Lung (tissue), 12 donors: ENCODE data around the gene MATK. TPM values are rescaled to one million over a fixed set of nuclear protein-coding genes. Genes with fewer than 3 reads are reported as not detected.

Experiments
- ATAC-seq: fragments of 200-7000 bp; cut with Tn5 transposase; one replicate; pipeline ENCODE4 v1.9.1; 2020; ENCODE audit warnings: moderate number of reproducible peaks; ENCODE audit not compliant: insufficient read depth, low FRiP score
- DNase-seq, 3 donors: peaks; one replicate each; pipeline ENCODE4 v3.0.0-alpha.2; 2013 to 2017
- H3K27ac ChIP-seq, 2 donors: one replicate each; pipeline ENCODE4 v1.5.1; 2013; ENCODE audit warnings: mild to moderate bottlenecking in 2 of 2, moderate library complexity in 2 of 2, control low read depth in 1 of 2, inconsistent platforms in 1 of 2, low read depth in 1 of 2, low read length in 1 of 2
- H3K27me3 ChIP-seq, 3 donors: one replicate each; pipeline ENCODE4 v1.5.1; 2013; ENCODE audit warnings: low read length in 2 of 3; ENCODE audit not compliant: control insufficient read depth in 3 of 3, insufficient read depth in 3 of 3
- H3K36me3 ChIP-seq, 4 donors: one replicate each; pipeline ENCODE4 v1.5.1; 2013; ENCODE audit warnings: low read length in 4 of 4, mild to moderate bottlenecking in 1 of 4, moderate library complexity in 1 of 4; ENCODE audit not compliant: control insufficient read depth in 4 of 4, insufficient read depth in 4 of 4
- H3K4me1 ChIP-seq, 5 donors: one replicate each; pipeline ENCODE4 v1.5.1; 2013; ENCODE audit warnings: low read length in 5 of 5, mild to moderate bottlenecking in 2 of 5, moderate library complexity in 1 of 5; ENCODE audit not compliant: control insufficient read depth in 5 of 5, insufficient read depth in 5 of 5
- H3K4me3 ChIP-seq: one replicate; pipeline ENCODE4 v1.5.1; 2013; ENCODE audit warnings: mild to moderate bottlenecking, control low read depth, moderate library complexity
- H3K9ac ChIP-seq, 2 donors: one replicate each; pipeline ENCODE4 v1.5.1; 2013; ENCODE audit warnings: low read length in 2 of 2, control low read depth in 1 of 2; ENCODE audit not compliant: insufficient read depth in 1 of 2
- H3K9me3 ChIP-seq, 4 donors: one replicate each; pipeline ENCODE4 v1.5.1; 2013; ENCODE audit warnings: low read length in 3 of 4, mild to moderate bottlenecking in 1 of 4, moderate library complexity in 1 of 4; ENCODE audit not compliant: control insufficient read depth in 4 of 4, insufficient read depth in 3 of 4
- CTCF ChIP-seq: IDR thresholded peaks from 2 replicates; pipeline ENCODE4 v1.5.1; 2012; ENCODE audit warnings: mild to moderate bottlenecking; ENCODE audit errors: control extremely low read depth, extremely low read depth
- whole genome bisulfite sequencing, 2 donors: extraction: QIAGEN DNeasy Blood & Tissue Kit; methylation state at CpG; one replicate each; pipeline ENCODE4 v1.1.7; 2013; 5-methylcytosine and 5-hydroxymethylcytosine counted together
- polyA plus RNA-seq, 2 donors: library from polyadenylated mRNA; stranded (reverse); fragments of 200-250 nt; gene quantifications; one replicate each; pipeline ENCODE4 v1.2.1, GENCODE V29; 2013
- total RNA-seq, 2 donors: library from RNA; depleted of rRNA in 1 of 2; stranded (reverse); fragments of >200 nt in 1 of 2; gene quantifications; one replicate each; pipeline ENCODE4 v1.2.1, GENCODE V29; 2014 to 2021
- donor health status: control.
- donor health status: control.
- donor health status: Bipolar disorder and iron deficiency.
- donor health status: healthy.
- donor health status: DM: yes; HTN: yes; CAD: no.

Gene MATK
- total and polyA plus RNA-seq, 4 donors: 3.8 to 20.0 (median 6.3) TPM

- ATAC-seq: no peak
- H3K4me1 ChIP-seq: no peaks in the 10 kb centered on the region
- no peak for TF ChIP-seq CTCF
- H3K36me3 ChIP-seq: peaks cover 0 to 1% (median 0%) of the 10 kb centered on the region in 4 donors
- H3K4me3 ChIP-seq: no peak overlapping the region
- H3K9me3 ChIP-seq: peaks cover 0 to 3% (median 0%) of the 10 kb centered on the region in 4 donors
- DNase-seq: no peak
- 90 to 94% methylated on average over 31 to 32 of the region's 32 CpGs for WGBS, 2 donors
- H3K27me3 ChIP-seq: no peaks in the 10 kb centered on the region
- no peak overlapping the region for H3K9ac ChIP-seq
- no peak overlapping the region for H3K27ac ChIP-seq
These were observed 47.5 kb downstream of the MATK start for GRCh38 chr19:3738477-3739220.

- ATAC-seq (no peak), DNase-seq (no peak)
- no peaks in the 10 kb centered on the region for H3K4me1 ChIP-seq
- no peaks in the 10 kb centered on the region for H3K27me3 ChIP-seq
- H3K9ac ChIP-seq: no peak overlapping the region
- no peak overlapping the region for H3K27ac ChIP-seq
- H3K9me3 ChIP-seq: peaks cover 0 to 3% (median 0%) of the 10 kb centered on the region in 4 donors
- TF ChIP-seq CTCF: no peak
- H3K4me3 ChIP-seq: no peak overlapping the region
- WGBS, 2 donors: 89 to 93% methylated on average over 10 of the region's 10 CpGs
- H3K36me3 ChIP-seq: peaks cover 0 to 1% (median 0%) of the 10 kb centered on the region in 4 donors
These were observed 48.5 kb downstream of the MATK start for GRCh38 chr19:3737487-3738205.

- no peak for ATAC-seq
- no peak for TF ChIP-seq CTCF
- WGBS, 2 donors: 87 to 88% methylated on average over 21 of the region's 21 CpGs
These were observed 50.0 kb downstream of the MATK start for GRCh38 chr19:3736106-3736724.

More at GRCh38 chr19:3736106-3736724, 50.0 kb downstream of the MATK start:
- peaks cover 0 to 3% (median 0%) of the 10 kb centered on the region in 4 donors for H3K9me3 ChIP-seq
- H3K27ac ChIP-seq: no peak overlapping the region
- DNase-seq: no peak
- no peak overlapping the region for H3K4me3 ChIP-seq
- H3K27me3 ChIP-seq: no peaks in the 10 kb centered on the region
- peaks cover 0 to 1% (median 0%) of the 10 kb centered on the region in 4 donors for H3K36me3 ChIP-seq
- H3K9ac ChIP-seq: no peak overlapping the region
- no peaks in the 10 kb centered on the region for H3K4me1 ChIP-seq
